Activated CD4-positive, alpha-beta T cell treated with anti-CD3 and anti-CD28 coated beads, Interleukin-2, Interleukin-6, amounts not matched to agents 100 ng/mL and 50 ng/mL, durations not matched to agents 16 hours and 8 hours (primary cell): Measurements from ENCODE around the gene ENDOV.
A peak's percentile ranks its signal among the peaks of the same experiment; 100 is the strongest.

ENCODE experiments used
- DNase-seq: peaks from one replicate; pipeline ENCODE4 v3.0.0-alpha.2; 2020

ENDOV gene

GRCh38 chr17:80414803-80415625 is at the start of gene ENDOV:
ENDOV (plus strand) TSS chr17:80415167; CDS start chr17:80415195, 28 bp downstream.
- peak; percentile 93 for DNase-seq

GRCh38 chr17:80365983-80366382 is 49.0 kb upstream of the ENDOV start:
- no peak for DNase-seq

GRCh38 chr17:80367503-80367902 is 47.5 kb upstream of the ENDOV start:
- no peak for DNase-seq

GRCh38 chr17:80371196-80371595 is 43.8 kb upstream of the ENDOV start:
- no peak for DNase-seq

- no peak for DNase-seq
Measured at GRCh38 chr17:80372456-80372855, 42.5 kb upstream of the ENDOV start.

- DNase-seq, result no peak
Measured at GRCh38 chr17:80372922-80373570, 41.9 kb upstream of the ENDOV start.

GRCh38 chr17:80374039-80374731 is 40.8 kb upstream of the ENDOV start:
- DNase-seq, result no peak

- DNase-seq, result no peak
Measured at GRCh38 chr17:80374732-80375585, 40.0 kb upstream of the ENDOV start.

GRCh38 chr17:80376531-80376930 is 38.4 kb upstream of the ENDOV start:
- no peak for DNase-seq

- DNase-seq, result no peak
Measured at GRCh38 chr17:80377798-80378197, 37.2 kb upstream of the ENDOV start.

GRCh38 chr17:80379348-80379747 is 35.6 kb upstream of the ENDOV start:
- no peak for DNase-seq

GRCh38 chr17:80380068-80380467 is 34.9 kb upstream of the ENDOV start:
- no peak for DNase-seq

GRCh38 chr17:80380555-80381002 is 34.4 kb upstream of the ENDOV start:
- DNase-seq, result no peak

- no peak for DNase-seq
Measured at GRCh38 chr17:80381416-80381923, 33.5 kb upstream of the ENDOV start.

GRCh38 chr17:80382446-80382845 is 32.5 kb upstream of the ENDOV start:
- no peak for DNase-seq

GRCh38 chr17:80382956-80383355 is 32.0 kb upstream of the ENDOV start:
- DNase-seq, result no peak

- no peak for DNase-seq
Measured at GRCh38 chr17:80384078-80384960, 30.6 kb upstream of the ENDOV start.

- DNase-seq, result no peak
Measured at GRCh38 chr17:80385046-80385445, 29.9 kb upstream of the ENDOV start.

- no peak for DNase-seq
Measured at GRCh38 chr17:80386341-80386740, 28.6 kb upstream of the ENDOV start.

GRCh38 chr17:80387071-80387470 is 27.9 kb upstream of the ENDOV start:
- DNase-seq, result no peak

GRCh38 chr17:80388175-80388574 is 26.8 kb upstream of the ENDOV start:
- DNase-seq, result no peak
